Ovary (tissue), 3 donors: ENCODE data around the gene GARNL3.

Experiments used
- EP300 ChIP-seq: sonication (generic); formaldehyde crosslinking; IDR thresholded peaks from one replicate; pipeline ENCODE4 v1.6.1; 2017; ENCODE audit warnings: antibody characterized with exemption
- TF ChIP-seq, protein P1 (sequence below), 3 donors: fragments of 450-650 bp in 2 of 3; fragments of 200-600 bp in 1 of 3; IDR thresholded peaks; one replicate each; pipeline versions ENCODE4 v1.5.1 to v1.8.0; 2016 to 2022; ENCODE audit warnings: antibody characterized with exemption in 3 of 3, mild to moderate bottlenecking in 1 of 3
- donor health status: DM: no; HTN: no; CAD: no.

- TF ChIP-seq, protein P1, sequence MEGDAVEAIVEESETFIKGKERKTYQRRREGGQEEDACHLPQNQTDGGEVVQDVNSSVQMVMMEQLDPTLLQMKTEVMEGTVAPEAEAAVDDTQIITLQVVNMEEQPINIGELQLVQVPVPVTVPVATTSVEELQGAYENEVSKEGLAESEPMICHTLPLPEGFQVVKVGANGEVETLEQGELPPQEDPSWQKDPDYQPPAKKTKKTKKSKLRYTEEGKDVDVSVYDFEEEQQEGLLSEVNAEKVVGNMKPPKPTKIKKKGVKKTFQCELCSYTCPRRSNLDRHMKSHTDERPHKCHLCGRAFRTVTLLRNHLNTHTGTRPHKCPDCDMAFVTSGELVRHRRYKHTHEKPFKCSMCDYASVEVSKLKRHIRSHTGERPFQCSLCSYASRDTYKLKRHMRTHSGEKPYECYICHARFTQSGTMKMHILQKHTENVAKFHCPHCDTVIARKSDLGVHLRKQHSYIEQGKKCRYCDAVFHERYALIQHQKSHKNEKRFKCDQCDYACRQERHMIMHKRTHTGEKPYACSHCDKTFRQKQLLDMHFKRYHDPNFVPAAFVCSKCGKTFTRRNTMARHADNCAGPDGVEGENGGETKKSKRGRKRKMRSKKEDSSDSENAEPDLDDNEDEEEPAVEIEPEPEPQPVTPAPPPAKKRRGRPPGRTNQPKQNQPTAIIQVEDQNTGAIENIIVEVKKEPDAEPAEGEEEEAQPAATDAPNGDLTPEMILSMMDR (IDR thresholded peaks at IDR 0.05), result no peak
- TF ChIP-seq EP300, result no peak
These were observed 139.1 kb downstream of the GARNL3 start for GRCh38 chr9:127403507-127404192.
